GM21423 (cell line): Measurements from ENCODE around the gene SLC25A13.
"Not testable (repeated sequence)": the region's sequence is repeated elsewhere in the genome, so short reads cannot be mapped to it uniquely, and the experiment has no call there.

Experiments used
- ATAC-seq: cut with Tn5 transposase; IDR thresholded peaks from one replicate; pipeline ENCODE4 v1.9.1; 2021; ENCODE audit warnings: mild to moderate bottlenecking, moderate library complexity; ENCODE audit not compliant: unreplicated experiment

SLC25A13 gene

GRCh38 chr7:96173781-96174180 is 148.1 kb downstream of the SLC25A13 start:
- no peak for ATAC-seq

DNA sequence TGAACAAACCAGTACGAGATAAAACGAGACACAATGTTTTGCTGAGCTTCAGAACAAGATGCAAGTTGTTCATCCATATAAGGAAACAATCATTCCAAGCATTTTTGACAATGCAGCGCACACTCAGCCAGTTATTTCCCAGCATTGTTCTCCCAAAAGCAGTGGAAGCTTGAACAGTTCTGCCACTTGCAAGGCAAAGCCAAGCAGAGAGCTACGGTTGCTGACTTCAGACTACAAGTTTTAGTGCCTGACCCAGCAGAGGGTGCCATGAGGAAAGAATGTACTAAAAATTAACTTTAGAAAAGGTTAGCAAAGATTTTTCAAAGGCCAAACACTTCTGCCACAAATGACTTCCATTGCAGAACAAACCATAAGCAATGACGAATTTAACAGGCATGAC is 152.5 kb downstream of the SLC25A13 start:
- no peak for ATAC-seq

GRCh38 chr7:96167424-96167823 is 154.5 kb downstream of the SLC25A13 start:
- no peak for ATAC-seq

- no peak for ATAC-seq
Observed at GRCh38 chr7:96161897-96162296, 160.0 kb downstream of the SLC25A13 start.

DNA sequence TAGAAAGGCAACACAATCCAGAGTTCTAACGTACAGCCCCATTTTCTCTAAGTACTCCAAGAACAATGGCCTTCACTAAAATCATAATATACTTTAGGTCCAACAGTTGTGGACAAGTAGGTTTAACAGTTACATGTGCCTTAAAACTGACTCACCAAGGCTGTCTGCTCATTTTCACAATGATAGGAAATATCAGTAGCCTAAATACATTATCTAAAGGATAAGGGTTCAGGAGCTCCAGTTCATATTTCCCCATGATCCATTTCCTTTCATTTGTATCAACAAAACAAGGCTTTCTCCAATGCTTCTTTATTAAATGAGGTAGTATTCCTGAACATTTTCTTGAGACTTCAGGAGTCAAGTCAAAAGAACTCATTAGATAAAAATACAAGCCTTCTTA is 164.0 kb downstream of the SLC25A13 start:
- ATAC-seq, result no peak

DNA sequence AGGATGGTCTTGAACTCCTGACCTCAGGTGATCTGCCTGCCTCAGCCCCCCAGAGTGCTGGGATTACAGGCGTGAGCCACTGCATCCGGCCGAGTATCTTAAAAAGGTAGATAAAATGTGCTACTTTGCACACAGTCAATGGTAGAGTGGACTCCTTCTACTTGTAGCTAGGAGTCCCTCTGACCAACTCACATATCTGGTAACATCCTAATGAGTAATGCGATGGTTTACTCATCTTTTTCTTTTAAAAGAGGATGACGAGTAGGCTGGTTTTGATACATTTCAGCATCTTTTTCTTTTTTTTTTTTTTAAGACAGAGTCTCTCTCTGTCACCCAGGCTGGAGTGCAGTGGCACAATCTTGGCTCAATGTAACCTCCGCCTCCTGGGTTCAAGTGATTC is 167.4 kb downstream of the SLC25A13 start:
- ATAC-seq, result not testable (repeated sequence)

DNA sequence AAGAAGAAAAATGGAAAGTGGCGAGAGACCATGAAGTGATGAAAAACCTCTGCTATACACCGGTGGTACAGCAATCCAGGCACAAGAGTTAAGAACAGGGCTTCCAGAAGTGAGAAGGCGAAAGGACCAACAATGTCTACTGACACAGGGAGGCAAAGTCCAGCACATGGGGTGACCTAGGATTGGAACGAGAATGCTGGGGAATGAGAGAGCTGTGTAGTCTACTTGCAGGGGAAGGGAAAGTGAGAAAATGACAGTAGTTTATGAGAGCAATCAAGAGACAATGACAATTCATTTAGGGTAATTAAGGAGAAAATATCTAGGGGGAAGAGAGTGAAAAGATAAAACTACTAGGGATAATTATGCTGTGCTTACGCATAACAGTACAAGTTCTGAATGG is 169.2 kb downstream of the SLC25A13 start:
- no peak for ATAC-seq

DNA sequence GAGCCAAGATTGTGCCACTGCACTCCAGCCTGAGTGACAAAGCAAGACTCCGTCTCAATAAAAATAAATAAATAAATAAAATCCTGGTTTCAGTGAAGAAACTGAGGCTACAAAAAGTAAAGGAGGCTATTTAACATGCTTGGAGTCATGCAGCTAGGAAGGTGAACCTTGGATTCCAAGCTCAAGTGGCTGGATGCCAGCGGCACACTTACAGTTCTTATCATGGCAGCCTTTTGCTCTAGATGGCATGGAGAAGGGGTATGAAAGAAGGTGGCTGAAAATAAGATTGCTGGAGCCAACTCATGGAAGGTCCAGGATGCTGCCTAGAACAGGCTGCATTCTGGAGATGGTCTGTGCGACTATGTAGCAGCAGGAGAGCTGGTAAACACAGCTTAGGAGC is 170.0 kb downstream of the SLC25A13 start:
- ATAC-seq, result no peak

- no peak for ATAC-seq
Observed at GRCh38 chr7:96144260-96144526, 177.7 kb downstream of the SLC25A13 start.

DNA sequence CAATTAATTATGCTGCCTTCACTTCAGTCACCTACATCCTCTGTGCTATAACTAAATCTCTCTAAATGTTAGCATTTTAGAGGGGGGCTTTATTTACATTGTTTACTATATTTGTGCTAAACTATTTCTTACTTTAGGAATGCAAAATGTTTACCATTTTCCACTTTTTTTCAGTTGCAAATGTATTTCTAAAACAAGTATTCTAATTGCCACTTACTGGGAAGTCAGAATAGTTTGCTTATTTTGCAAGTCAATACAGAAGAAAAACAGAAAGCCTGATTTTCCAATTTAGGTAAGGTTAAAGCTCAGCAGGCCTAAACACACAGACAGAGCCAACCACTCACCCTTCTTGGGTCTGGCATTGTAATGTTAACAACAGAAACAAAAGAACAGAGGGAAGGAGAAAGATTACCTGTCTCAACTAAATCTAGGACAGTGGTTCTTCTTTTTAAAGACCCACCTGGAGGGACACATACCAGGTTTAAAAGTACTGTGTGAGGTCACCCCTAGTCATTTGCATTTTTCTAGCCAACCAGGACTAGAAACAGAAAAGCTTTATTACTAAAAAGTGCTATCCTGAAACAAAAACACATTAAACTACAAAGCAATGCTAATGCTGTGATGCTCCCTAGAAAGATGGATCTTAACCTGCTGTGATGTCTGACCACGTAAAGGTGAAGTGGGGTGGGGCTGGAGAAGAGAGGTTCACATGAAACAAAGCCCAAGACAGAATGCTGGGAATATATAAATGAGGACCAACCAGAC is 178.2 kb downstream of the SLC25A13 start:
- no peak for ATAC-seq

- ATAC-seq, result no peak
Observed at GRCh38 chr7:96136600-96137239, 185.2 kb downstream of the SLC25A13 start.

- no peak for ATAC-seq
Observed at GRCh38 chr7:96135241-96135640, 186.7 kb downstream of the SLC25A13 start.

- no peak for ATAC-seq
Observed at GRCh38 chr7:96131525-96131924, 190.4 kb downstream of the SLC25A13 start.

GRCh38 chr7:96127746-96128145 is 194.2 kb downstream of the SLC25A13 start:
- no peak for ATAC-seq

DNA sequence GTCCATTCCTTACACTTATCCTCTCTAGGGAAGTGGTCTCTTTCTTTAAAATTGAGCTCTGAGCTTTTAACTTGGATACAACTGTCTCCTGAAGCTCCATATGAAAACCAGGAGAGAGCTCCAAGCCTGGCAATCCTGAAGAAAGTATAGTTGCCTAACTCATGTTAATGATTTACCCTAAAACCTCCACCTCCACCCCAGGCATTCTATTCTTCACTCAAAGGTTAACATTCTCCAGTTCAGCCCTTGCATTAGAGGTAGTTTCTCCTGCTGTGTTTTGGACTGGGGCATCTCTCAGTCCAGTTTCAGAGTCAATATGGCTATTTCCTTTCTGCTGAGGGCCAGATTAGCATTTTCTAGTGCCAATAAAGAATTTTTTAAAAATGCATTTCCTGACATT is 195.5 kb downstream of the SLC25A13 start:
- ATAC-seq, result no peak

DNA sequence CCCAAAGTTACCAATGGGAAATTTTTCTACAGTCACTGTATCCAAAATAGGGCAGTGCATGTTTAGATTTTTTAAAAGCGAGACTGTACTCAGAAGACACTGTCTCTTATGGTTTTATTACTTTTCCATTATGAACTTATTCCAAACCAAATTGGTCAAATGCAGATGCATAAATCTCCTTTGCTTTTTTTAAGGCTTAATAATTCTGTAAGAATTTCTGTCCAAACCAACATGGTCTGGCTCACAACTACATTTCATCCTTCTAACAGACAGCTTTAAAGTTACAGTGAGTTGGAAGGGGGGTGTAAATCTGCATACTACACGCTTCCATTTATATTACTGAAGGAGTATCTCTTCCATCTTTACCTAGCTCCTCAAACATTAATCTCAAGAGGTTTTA is 199.2 kb downstream of the SLC25A13 start:
- no peak for ATAC-seq

- no peak for ATAC-seq
Observed at GRCh38 chr7:96121752-96122151, 200.1 kb downstream of the SLC25A13 start.

GRCh38 chr7:96120445-96121225 is 201.3 kb downstream of the SLC25A13 start:
- ATAC-seq, result no peak

GRCh38 chr7:96118449-96119001 is 203.4 kb downstream of the SLC25A13 start:
- no peak for ATAC-seq

DNA sequence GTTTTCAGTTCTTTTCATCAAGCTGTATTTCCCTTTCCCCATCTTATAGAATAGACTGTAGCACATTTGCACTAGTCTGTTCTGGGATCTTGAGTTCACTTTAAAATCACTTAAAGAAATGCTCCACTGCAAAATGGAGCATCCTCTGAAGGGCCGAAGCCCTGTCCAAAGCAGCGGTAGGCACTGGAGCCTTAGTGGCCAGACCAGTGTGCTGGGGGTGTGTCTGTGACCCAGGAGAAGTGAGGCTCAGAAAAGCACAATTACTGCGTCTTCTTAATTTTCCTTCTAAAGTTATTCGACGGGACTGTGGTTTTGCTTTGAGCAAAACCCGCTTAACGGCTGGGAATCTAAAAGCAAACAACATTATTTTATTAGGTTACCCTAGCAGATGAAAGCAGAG is 205.7 kb downstream of the SLC25A13 start:
- no peak for ATAC-seq

DNA sequence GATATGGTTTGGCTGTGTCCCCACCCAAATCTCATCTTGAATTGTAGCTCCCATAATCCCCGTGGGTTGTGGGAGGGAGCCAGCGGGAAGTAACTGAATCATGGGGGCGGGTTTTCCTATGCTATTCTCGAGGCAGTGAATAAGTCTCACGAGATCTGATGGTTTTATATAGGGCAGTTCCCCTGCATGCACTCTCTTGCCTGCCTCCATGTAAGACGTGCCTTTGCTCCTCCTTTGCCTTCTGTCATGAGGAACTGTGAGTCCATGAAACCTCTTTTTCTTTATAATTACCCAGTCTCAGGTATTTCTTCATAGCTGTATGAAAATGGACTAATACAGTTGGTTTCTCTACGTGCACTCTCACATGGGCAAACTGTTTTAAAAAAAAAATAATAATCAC is 207.7 kb downstream of the SLC25A13 start:
- ATAC-seq, result no peak

DNA sequence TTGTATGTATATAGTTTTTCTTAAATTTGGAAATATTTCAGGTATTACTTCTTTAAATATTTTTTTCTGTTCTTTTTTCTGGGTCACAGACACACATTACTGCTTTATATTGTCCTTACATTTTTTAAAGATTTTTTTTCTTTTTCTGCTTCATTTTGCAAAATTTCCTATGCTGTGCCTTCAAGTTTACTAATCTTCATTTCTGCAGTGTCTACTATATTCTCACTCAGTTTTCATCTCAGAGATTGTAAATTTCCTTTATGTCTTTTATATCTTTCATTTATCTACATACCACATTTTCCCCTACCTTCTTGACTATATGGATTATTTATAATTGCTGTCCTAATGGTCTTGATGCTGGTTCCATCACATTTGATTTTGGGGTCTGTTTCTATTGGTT is 210.5 kb downstream of the SLC25A13 start:
- ATAC-seq, result no peak
